ENCODE measurements around the gene MCRIP1.
"Not testable (repeated sequence)": the region's sequence is repeated elsewhere in the genome, so short reads cannot be mapped to it uniquely, and the experiment has no call there.

MCRIP1 gene

DNA sequence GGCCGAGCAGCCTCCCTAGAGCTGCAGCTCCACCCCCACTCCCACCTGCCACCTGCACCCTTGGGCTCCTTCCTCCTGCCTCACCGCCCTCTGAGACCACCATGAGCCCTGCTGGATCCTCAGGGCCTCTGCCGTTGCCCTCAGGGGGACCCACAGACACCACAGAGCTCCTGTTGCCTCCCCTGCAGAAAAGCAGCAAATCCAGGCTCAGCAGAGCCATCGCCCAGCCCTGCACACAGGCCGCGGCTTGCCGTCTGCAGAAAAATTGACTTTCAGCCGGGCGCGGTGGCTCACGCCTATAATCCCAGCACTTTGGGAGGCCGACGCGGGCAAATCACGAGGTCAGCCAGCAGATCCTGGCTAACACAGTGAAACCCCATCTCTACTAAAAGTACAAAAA, 8.8 kb upstream of the MCRIP1 start:
- no peak for DNase-seq (ENCODE audit: low read depth in 3 of 3, low spot score in 1 of 3)

GRCh38 chr17:81840826-81841778, 8.0 kb upstream of the MCRIP1 start:
- no peak for DNase-seq (ENCODE audit: low read depth in 3 of 3, low spot score in 1 of 3)

DNA sequence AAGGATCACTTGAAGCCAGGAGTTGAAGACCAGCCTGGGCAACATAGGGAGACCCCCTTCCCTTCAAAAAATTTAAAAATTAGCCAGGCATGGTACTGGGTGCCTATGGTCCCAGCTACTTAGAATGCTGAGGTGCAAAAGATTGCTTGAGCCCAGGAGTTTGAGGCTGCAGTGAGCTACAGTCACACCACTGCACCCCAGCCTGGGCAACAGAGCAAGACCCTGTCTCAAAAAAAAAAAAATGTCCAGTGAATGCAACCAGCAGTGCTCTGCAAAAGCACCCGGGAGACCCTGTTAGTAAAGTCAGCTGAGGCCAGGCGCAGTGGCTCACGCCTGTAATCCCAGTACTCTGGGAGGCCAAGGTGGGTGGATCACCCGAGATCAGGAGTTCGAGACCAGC, 7.0 kb upstream of the MCRIP1 start:
- DNase-seq (ENCODE audit: low read depth in 3 of 3, low spot score in 1 of 3), result not testable (repeated sequence)

DNA sequence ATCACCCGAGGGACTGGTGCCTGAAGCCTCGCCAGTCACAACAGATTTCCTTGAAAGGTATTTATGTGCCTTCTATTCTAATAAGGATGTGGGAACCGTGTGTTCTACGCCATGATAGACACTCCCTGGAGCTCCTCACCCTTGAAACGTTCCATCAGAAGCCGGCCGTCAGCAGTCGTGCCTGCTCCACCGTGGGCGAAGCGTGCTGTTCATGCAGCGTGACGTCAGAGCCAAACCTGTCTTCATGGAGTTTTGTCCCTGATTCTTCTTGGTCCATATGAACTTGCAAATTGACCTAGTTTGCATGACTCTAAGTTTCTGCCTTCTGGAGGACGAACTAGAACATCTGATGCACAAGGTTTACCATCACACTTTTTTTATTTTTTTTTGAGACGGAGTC, 6.2 kb upstream of the MCRIP1 start:
- DNase-seq (ENCODE audit: low read depth in 3 of 3, low spot score in 1 of 3), result no peak

DNA sequence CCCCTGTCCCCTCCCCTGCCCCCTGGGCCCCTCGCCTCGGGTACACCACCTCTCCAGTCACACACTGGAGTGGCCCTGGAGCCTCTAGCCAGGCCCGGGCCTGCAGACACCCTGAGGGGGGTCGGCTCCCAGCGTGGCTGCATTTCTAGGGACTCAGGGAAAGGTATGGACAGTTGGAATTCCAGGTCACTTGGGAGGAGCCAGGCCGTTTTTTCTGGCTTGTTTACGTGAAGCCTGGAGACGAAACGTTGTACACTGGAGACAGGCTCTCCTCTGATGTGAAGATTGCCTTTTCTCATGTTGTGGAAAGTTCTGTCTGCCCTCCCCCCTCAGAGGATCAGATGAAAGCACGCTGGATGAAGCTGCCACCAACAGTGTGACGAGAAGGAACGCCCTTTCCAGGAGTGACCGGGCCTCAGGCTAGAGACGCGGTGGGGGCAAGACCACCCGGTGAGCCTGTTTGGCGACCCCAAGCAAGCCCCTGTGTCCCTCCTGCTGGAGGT, 5.7 kb upstream of the MCRIP1 start:
- no peak for DNase-seq (ENCODE audit: low read depth in 3 of 3, low spot score in 1 of 3)

DNA sequence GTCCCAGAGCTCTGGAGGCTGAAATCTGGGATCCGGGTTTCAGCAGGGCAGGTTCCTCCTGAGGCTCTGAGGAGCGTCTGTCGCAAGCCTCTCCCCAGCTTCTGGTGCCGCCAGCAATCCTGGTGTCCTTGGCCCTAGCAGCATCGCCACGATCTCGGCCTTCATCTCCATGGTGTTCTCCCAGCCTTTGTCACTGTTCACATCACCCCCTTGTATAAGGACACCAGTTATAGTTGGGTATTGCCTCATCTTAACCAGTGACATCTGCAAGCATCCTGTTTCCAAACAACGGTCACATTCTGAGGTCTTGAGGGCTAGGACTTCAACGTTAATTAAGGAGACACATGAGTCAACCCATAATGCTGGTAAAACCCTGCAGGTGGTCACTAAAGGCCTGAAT, 4.5 kb upstream of the MCRIP1 start:
- no peak for DNase-seq (ENCODE audit: low read depth in 3 of 3, low spot score in 1 of 3)

DNA sequence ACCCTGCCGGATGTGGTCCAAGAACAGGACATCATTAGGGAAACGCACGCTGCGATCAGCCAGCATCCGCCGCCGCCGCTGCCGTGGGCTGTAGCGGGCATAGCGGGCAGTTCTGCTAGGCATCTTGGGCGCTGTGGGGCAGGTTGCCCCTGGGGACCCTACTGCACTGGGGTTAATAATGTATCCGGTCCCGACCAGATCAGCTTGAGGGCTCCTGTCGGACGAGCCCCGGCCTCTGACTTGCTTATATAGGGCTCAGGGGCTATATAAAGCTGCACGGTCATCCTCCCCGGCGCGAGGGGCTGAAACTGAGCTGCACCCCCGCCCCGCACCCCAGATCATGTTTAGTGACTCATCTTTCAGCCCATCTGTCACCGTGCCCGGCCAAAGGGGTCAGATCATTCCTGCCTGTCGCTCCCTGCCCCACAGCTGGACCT, 1.8 kb upstream of the MCRIP1 start, which contains the start of gene PPP1R27:
PPP1R27 (minus strand) TSS at position 220 of the 437 bp plus-strand sequence; CDS start at position 123, 97 bp downstream.
- no peak for DNase-seq (ENCODE audit: low read depth in 3 of 3, low spot score in 1 of 3)

DNA sequence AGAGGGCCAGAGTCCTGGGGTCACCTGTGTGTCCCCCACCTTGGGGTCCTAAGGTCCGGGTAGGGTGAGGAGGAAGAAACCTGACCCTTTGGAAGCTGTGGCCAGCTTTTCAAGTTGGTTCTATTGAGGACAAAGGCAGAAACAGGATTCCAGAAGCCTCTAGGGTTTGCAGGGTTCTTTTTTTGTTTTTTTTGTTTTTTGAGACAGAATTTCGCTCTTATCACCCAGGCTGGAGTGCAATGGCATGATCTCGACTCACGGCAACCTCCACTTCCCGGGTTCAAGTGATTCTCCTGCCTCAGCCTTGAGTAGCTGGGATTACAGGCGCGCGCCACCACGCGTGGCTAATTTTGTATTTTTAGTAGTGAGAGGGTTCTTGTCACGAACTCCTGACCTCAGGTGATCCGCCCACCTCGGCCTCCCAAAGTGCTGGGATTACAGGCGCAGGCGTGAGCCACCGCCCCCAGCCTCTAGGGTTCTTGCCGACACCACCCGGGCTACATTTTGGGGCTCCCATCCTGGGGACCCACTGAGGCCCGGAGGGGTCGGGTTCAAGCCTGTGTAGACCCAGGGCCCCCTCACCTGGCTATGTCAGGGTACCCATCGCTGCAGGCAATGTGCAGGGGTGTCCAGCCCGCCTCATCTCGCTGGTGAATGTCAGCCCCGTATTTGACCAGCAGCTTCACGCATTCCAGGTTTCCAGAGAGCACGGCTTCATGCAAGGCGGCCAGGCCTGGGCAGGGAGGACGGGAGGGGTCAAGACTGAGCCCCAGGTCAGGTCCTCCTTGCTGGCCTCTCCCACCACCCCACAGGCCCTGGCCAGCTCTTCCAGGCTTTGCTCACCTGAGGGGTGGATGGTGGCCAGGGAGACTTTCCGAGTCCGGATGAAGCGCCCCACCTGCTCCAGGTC, 1.1 kb upstream of the MCRIP1 start:
- no peak for DNase-seq (ENCODE audit: low read depth in 3 of 3, low spot score in 1 of 3)

DNA sequence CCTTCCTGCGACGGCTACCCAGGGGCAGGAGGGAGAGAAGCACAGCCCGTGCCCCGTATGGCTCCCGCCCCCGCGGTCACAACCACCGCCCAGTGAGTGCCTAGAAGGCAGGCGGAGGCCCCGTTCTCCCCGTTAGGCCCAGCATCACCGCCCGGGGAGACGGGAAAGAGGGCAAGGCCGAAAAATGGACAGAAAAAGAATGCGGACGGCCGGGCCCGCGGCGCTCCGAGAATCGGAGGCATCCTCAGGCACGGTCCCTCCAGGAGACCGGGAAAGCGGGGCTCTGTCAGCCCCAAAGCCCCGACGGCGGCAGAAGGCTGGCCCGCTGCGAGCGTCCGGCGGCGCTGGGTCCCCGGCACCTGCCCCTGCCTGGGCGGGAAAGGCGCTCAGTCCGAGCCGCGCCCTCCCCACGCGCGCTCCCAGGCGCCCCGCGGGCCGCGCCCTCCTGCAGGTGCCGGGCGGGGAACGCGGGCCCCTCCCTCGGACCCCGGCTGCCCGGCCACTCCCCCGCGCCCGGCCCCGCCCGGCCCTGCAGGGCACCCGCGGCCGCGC, 407 bp downstream of the MCRIP1 start:
- peak in 1 of 3 donors; percentile 29 for DNase-seq (ENCODE audit: low read depth in 3 of 3, low spot score in 1 of 3)

DNA sequence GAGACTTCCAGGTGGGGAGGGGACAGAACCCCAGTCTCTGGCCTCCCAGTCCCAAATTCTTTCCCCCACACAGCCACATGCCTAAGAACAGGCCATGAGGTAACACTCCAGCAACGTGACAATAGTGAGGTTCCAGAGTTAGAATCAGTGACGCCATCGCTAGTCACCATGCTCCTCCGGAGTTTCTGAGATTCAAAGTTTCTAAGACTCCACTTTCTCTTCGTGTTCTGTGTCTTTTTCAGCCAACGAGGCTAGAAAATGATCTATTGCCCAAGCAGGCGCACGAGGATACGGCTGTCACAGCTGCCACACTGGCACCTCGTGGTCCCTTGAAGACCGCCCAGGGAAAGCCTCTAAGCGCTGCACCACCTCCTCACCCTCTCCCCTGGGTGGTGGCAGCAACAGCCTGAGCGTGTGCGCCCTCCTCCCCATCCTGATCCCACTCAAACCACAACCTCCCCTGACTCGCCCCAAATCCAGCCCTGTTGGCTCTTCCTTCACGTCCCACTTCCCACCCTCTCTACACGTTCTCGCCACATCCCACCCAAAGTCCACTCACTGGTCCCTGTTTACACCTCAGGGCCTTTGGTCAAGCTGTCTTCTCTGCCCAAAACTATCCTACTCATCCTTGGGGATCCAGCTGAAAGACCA, 1.0 kb downstream of the MCRIP1 start:
- DNase-seq (ENCODE audit: low read depth in 3 of 3, low spot score in 1 of 3), result peak in 1 of 3 donors; percentile 7

DNA sequence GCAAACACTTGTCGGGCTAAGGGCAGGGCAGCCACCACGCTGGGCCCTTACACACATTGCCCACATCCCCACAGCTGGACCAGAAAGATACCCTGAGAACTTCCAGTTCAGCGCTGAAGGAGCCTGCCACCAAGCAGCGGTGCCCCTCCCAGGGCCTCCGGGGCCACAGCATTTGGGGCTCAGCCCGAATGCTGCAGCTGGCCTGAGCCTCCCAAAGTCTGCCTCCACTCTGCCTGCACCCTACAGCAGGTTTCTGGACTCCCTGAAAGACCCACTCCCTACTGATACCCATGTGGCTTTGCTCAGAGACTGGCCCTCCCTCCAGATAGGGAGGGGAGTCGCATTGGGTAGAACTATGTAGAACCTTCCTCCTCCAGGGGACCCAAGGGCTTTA, 1.5 kb downstream of the MCRIP1 start:
- no peak for DNase-seq (ENCODE audit: low read depth in 3 of 3, low spot score in 1 of 3)

DNA sequence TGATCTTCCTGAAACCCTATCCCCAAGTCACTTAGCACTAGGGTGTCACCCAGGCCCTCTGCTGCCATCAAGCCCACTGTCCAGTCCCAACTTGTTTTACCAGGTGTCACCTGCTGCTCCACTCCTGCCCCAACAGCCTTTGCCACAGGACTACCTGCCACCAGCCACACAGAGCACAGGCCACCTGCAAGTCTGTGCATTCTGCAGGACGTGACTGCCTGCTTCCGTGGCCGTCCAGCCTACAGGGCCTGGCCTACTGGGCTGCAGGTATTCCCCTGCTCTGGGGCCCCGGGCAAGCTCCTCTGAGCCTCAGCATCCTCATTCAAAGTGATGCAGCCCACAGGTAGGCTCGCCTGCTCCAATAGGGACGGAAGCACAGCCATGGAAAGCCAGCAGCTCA, 3.2 kb downstream of the MCRIP1 start:
- no peak for DNase-seq (ENCODE audit: low read depth in 3 of 3, low spot score in 1 of 3)

GRCh38 chr17:81828656-81829055, 4.4 kb downstream of the MCRIP1 start:
- DNase-seq (ENCODE audit: low read depth in 3 of 3, low spot score in 1 of 3), result no peak

DNA sequence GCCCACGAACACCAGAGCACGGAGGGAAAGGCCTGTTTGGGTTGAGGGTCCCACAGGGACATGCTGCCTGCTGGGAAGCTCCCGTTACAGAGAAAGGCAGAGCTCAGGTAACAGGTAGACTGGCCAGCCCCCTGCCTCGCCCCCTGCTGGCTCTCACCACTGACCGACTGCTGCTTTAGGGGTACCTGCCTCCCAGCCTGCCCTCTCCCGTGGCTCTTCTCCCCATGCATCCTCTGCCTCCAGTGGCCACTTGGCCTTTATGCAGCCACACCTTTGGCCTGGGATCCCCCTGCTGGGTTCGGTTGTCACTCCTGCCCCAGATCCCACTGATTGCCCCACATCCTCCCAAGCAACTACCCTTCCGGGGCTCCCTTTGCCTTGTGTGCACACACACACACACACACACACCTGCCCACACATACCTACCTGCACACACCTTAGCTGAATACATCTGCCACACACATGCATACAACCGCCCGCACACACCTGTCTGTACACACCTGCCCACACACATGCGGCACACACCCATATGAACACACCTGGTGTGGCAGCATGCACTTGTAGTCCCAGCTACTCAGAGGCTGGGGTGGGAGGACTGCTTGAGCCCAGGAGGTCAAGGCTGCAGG, 7.1 kb downstream of the MCRIP1 start:
- DNase-seq (ENCODE audit: low read depth in 3 of 3, low spot score in 1 of 3), result no peak

- DNase-seq (ENCODE audit: low read depth in 3 of 3, low spot score in 1 of 3), result no peak
Observed at GRCh38 chr17:81824595-81824994, 8.5 kb downstream of the MCRIP1 start.

GRCh38 chr17:81823820-81824550, 9.1 kb downstream of the MCRIP1 start:
- no peak for DNase-seq (ENCODE audit: low read depth in 3 of 3, low spot score in 1 of 3)

- no peak for DNase-seq (ENCODE audit: low read depth in 3 of 3, low spot score in 1 of 3)
Observed at GRCh38 chr17:81822996-81823819, 9.9 kb downstream of the MCRIP1 start.

GRCh38 chr17:81822312-81822637, 10.8 kb downstream of the MCRIP1 start:
- no peak for DNase-seq (ENCODE audit: low read depth in 3 of 3, low spot score in 1 of 3)

Data from stimulated activated CD4-positive, alpha-beta T cell treated with anti-CD3 and anti-CD28 coated beads, TNF-alpha, amount 100 ng/mL, for 1 hour (primary cell).